HuH-7 (cell line): ENCODE data around the gene MEGF11.

Source experiments
- DNase-seq: peaks from one replicate; pipeline ENCODE4 v3.0.0; 2011; ENCODE audit warnings: low spot score

Gene MEGF11

DNA sequence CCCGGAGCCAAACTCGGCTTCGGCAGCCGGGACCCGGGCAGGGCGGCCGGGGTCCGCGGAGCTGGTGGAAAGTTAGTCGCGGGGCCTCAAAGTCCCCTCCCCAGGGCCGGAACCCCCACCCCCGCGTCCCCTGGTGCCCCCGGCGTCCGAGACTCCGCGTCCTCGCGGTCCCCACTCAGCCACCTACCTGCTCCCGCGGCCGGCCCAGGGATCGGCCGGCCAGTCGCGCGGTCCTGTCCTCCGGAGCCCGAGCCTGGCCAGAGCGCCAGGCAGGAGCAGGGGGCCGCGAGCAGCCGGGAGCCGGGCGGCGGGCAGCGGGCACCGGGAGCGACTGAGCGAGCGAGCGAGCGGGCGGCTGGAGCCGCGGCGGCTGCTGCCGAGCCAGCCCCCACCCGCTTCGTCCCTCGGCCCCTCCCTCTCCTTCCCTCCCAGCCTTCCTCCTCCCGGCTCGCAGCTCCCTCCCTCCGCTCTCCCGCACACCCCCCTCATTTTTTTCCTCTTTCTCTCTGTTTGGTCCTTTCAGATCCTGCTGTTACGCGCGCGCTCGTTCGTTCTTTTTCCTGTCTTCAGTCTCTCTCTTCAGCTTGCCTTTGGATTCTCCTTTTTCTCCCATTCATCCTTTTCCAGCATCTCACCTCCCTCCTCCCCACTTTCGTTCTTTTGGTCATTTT lies at the start of gene MEGF11:
TSS of gene MEGF11 (minus strand) at position 333 of the 671 bp plus-strand sequence. CDS start 125,347 bp downstream, outside the sequence.
- peak; percentile 64 for DNase-seq

DNA sequence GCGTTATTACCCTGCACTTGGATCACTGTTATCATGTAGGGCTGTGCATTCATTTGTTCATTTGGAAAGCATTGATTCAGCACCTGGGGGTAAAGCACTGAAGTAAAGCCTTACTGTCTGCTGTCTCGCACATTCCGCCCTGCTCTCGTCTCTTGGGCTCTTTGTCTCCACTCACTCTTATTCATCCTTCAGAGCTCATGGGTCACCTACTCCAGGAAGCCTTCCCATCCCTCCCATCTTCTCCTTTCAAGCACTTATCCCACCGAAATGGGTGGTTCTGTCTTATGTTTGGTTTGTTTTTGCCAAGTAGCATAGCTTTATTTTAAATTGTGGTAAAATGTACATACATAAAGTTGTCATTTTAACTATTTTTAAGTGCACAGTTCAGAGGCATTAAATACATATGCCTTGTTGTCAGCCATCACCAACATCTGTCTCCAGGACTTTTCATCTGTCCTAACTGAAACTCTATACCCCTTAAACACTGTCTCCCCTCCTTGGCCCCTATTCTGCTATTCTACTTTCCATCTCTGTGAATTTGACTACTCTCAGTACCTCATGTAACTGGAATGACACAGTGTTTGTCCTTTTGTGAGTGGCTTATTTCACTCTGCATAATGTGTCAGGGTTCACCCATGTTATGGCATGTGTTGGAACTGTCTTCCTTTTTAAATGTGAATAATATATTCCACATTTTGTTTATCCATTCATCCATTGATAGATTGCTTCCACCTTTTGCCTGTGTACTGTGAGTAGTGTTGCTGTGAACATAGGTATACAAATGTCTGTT lies 49.1 kb upstream of the MEGF11 start:
- DNase-seq = no peak

DNA sequence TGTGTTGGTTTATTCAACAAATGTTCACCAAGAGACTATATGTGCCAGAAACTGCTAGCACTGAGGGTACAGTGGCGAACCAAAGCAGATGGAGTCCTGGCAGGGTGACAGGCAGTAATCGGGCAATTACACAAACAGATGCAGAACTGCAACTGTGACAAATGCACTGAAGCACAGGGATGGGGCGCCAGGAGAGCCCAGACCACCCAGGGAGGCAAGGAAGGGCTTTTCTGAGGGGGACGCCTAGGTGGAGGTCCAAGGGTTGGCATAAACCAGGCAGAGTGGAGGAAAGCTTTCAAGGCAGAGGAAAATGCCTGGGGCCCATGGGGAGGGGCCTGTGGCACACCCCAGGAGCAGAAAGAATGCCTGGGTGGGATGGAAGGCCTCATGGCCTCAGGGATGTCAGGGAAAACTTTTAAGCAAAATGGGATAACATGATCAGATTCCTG lies 45.3 kb upstream of the MEGF11 start:
- no peak for DNase-seq

DNA sequence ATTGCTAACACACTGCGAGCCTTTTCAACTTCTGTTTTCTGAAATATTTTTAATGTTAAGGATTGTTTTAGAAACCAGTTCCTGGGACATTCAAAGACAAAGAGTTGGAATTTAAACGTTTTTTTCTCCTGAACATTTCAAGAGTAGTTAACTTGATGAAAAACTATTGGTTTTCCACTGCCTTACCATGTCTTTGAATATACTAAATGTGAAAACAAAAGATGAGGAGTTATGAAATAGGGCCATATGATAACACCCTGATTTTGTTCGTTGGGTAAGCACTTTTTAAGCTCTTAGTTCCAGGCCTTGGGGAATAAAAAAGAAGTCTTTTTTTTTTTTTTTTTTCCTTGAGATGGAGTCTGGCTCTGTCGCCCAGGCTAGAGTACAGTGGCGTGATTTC lies 42.6 kb upstream of the MEGF11 start:
- no peak for DNase-seq

DNA sequence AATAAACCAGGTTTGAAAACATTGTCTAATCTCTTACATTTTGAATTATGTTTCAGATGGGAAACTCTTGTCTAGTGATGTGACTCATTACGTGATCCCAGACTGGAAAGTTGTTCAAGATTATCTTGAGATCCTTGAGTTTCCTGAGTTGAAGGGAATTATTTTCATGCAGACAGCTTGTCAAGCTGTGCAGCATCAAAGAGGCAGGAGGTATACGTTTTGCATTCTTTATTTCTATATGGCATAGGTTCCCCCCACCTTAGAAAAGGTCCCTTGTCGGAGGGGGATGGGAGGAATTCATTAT lies 41.3 kb upstream of the MEGF11 start:
- no peak for DNase-seq

DNA sequence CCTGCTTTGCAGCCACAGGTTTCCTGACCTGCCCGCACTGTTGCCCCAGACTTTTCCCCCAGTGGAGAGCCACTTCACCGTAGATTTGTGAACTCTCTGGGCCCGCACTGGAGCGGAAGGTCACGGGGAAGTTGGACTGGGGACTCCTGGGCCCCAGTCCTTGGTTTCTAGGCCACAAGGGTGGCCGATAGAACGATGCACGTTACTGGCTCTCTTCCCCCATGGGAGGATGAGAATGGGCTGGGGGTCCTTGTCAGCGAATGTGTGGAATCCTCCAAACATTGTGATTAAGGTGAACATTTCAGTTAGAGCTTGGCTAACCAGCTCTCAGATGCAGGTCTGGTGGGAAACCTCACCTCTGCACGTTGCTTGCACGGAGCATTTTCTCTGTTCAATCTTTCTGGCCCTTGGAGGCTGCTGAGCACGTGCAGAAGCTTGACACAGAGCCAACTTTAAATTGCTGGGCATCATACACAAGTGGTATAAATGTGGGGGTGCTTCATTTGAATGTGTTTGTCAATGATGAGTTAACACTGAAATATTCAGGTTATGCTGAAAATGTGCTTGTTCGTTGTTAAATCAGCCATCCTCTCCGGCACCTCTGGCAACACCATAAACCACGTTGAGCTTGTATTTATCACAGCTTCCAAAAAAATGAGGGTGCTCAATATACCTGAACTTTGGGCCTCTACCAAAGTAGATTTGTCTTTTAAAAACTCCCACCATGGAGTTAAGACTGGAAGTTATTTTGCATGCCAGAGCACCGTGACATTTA lies 40.8 kb upstream of the MEGF11 start:
- DNase-seq = peak; percentile 47

DNA sequence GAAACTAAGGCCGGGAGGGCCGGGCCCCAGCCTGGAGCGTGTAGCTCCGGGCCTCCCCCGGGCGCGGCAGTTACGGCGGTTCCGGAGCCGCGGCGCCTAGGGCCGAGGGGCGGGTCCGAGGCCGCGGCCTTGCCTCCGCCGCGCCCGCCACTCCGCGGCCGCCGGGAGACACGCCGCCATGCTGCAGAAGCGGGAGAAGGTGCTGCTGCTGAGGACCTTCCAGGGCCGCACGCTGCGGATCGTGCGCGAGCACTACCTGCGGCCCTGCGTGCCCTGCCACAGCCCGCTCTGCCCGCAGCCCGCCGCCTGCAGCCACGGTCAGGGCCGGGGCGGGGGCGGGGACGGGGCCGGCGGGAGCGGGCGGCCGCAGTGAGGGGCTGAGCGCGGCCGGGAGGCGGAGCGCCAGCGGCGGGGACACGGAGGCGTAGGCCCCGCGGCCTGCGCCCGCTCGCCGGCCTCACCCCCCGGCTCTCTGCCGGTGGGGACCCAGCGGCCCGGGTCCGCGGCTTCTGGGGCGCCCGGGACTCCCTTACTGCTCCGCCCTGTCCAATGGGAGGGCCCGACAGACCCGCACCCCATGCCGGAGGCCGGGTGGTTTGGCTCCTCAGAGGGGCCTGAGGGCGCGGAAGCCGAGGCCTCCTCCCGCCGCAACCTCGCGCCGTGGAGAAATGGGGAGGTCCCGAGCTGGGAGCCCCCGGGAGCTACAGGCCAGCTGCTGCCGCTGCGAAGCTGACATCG lies 40.0 kb upstream of the MEGF11 start, which contains the start of gene DIS3L:
TSS of gene DIS3L (plus strand) at position 150 of the 738 bp plus-strand sequence. CDS start at position 179, 29 bp downstream.
- DNase-seq = peak; percentile 74

DNA sequence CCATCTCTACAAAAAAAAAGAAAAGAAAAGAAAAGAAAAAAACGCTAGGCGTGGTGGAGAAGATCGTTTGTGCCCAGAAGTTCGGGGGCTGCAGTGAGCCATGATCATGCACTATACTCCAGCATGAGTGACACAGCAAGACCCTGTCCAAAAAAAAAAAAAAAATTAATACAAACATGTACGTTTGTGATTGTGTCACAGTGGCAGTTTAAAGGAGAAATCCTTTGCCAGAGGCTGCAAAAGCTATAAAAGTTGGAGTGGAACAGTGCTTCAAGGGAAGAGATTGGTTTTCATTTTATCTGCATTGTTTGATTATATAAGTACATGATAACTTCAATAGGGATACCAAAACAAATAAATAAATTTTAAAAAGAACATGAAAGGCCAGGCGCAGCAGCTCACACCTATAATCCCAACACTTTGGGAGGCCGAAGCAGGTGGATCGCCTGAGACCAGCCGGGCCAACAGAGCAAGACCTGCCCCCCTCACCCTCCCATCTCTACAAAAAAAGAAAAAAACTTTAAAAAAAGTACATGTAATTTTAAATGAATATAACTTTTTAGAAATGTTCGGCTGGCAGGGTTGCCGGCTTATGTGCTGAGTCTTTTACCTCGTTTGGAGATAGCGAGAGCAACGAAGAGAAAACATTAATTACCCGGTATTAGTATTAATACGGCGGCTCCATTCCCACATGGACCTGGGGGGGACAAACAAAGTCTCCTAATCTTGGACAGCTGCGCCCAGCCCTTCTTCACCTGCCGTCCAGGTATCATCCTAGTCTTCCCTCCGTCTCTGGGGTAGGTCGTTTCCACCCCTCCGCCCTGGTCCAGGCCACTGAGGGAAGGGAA lies 39.2 kb upstream of the MEGF11 start:
- no peak for DNase-seq

DNA sequence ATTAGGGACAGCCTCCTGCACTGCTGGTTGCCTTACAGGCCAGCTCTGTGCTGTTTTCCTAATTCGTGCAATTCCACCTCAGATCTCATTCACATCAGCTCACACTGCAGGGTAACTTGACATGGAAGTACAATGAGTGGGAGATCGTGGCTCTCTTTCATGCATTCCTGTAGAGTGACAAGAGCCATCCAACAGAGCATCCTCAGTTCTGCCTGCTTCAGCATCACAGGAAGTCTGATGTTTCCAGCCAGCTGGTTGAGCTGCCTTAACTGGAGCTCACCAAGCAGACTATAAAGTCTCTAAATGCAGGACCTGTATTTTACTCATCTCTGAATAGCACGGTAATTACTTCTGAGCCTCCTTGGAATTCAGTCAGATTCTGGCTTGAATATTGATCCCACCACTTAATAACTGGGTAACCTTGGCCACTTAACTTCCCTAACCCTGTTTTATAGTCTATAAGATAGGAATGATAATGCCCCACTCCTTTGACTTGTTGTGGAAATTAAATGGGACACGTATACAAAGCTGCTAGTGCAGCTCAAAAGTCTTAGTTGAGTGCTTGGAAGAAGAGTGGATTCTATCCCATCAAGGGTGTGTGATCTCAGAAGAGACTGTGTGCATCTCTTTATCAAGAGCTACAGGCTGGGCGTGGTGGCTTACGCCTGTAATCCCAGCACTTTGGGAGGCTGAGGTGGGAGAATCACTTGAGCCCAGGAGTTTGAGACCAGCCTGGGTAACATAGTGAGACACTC lies 38.4 kb upstream of the MEGF11 start:
- no peak for DNase-seq

DNA sequence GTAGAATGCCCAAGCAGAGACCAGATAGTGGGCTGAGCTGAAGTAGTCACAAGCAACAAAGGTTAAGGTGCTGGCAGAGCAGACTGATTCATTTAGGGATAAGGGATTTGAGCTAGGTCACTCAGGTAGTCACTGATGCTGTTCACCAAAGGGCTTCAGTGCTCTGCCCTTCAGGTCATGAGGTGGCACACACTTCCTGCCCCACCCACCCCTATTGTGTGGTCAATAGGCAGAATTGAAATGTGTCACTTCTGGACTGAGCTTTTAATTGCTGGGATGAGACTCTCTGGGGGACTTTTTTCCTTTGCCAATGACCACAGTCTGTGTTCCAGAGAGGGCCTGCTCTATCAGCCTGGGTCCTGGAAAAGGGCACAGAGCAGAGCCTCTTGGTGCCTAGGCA lies 37.0 kb upstream of the MEGF11 start:
- no peak for DNase-seq

DNA sequence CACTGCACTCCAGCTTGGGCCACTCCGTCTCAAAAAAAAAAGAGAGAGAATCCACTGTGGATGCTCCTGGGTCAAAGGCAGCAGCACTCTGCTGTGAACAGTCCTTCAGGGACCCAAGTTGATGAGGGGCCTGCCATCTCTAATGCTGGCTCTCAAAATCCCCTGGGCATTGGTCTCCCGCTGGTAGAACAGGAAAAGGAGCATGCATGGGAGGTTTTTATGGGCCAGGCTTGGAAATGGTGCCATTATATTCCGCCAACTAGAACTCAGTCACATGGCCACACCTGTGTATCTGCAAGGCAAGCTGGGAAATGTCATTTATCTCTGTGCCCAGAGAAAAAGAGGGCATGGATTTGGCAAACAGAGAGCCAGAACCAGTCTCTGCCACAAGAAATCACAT lies 36.5 kb upstream of the MEGF11 start:
- DNase-seq = no peak

DNA sequence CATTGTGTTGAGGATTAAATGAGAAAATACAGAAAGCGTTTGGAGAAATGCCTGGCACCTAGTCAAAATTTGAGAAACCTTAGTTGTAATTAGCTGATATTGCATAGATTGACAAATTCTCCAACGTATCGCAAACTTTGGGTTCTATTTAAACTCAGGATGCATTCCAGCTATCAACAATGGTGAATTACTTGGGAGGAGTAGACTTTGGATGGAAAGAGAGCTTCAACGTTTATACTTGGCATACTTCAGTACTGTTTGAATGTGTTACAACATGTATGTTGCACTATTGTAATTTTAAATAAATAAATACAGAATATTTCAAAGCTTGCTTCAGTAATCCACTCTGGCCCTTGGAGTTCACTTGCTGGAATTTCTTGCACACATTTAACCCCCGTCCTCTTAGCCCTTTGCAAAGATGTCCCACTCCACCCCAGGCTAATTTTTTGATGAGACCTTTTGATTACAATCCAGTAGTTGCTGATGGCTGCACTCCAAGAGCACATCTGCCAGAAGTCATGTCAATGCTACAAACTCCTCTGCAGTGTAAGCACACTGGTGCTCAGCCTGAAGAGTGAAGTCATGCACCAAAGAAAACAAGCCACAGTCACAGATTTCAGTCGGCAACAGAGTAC lies 35.1 kb upstream of the MEGF11 start:
- no peak for DNase-seq

DNA sequence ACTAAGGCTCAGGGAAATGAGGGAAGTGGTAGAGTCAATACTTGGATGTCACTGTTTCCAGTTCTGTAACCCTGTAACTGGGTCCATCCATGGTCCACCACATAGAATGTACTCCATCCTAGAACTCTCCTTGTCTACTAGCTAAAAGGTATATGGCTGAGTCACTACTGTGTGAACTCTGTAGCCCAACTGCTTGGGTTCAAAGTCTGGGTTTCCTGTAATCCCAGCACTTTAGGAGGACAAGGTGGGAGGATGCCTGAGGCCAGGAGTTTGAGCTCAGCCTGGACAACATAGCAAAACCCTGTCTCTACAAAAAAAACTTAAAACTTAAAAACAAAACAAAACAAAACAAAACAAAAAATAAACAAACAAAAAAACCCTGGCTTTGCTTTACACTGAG lies 34.5 kb upstream of the MEGF11 start:
- peak; percentile 28 for DNase-seq

DNA sequence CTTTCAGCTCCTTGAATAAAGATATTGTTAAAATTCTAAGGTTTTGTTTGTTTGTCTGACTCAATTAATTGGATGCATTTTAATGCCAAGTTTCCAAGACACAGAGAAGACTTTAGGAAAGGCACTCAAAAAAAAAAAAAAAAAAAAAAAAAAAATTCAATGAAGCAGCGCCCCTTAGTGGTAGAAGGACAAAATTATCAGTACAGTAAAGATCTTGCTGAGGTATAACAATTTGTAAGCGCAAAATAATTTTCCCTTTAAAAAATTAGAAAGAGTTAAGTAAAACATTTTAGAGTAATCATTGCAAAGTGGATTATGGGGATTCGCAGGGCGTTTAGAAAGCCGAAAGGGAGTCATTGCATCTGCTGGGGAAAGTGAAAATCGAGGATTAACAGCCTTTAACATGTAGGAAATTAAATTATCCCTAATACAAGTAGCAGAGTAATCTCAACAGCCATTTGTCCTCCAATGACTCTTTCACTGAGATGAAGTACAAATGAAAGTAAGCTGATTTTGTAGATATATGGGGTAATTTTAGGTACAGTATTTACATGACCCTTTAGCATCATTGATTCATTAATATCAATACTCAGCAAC lies 34.0 kb upstream of the MEGF11 start:
- peak; percentile 35 for DNase-seq

DNA sequence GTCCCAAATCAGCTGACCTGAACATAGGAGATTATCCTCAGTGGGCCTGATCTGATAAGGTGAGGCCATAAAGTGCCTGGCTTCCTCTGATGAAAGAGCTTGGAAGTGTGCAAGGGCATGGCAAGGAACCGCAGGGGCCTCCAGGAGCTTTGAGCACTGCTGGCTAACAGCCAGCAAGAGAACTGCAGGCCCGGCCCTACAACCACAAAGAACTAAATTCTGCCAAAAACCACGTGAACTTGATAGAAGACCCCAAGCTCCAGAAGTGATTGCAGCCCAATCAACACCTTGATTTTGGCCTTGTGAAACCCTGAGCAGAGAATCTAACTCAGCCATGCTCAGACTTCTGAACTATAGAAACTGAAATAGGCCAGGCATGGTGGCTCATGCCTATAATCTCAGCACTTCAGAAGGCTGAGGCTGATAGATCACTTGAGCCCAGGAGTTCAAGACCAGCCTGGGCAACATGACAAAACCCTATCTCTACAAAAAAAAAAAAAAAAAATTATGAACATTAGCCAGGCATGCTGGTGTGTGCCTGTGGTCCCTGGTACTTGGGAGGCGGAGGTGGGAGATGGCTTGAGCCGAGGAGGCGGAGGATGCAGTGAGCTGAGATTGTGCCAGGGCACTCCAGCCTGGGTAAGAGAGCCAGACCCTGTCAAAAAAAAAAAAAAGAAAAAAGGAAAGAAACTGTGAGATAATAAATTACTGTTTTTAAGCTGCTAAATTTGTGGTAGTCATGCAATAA lies 32.2 kb upstream of the MEGF11 start:
- DNase-seq = no peak

DNA sequence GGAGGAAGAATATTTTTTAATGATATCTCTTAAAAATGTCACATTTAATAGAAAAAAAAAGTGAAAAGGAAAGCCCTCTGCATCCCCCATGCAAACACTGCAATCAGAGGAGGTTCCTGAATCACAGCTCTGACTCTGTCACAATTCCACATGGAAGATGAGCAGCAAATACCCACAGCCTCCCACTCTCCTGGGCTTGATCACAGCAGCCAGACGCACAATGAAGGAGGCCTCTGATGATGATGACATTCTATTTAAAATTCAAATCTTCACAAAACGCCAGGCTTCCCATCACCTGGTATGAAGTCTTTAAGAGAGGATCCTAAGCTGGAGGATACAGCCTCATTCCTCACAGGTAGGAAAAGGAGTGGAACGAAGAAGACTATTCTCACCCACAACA lies 30.7 kb upstream of the MEGF11 start:
- no peak for DNase-seq

DNA sequence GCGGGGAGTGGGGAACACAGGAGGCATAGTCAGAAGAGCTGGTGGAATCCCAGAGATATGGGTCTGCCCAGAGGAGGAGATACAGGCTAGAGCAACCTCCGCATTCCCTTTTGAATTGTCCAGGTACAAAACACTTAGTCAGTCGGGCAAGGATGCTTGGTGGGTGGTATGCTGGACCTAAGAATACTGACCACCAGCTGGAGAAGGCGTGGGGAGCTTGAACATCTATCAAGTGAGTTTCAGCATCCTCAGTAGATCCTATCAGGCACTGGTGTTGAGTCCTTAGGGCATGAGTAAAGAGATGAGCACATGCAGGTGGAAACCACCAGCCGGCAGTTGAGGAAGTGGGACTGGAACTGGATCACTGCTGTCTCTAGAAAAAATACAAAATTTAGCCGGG lies 25.1 kb upstream of the MEGF11 start:
- no peak for DNase-seq

DNA sequence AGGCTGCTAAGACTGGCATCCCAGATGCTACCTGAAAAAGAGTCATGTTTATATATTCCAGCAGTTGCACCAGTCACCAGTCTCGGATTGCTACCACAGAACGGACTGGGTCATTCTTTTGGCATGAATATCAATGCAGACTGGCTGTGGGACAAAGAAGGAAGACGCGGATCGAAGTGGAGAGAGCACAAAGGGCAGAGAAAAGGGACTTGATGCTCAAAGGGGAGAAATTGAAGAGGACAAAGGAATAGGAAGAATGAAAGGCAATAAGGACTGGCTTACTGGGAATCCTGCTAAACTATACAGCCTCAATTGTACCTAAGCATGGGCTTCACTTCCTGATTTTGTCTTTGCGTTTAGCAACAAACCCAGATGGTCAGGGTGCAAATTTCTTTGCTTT lies 24.5 kb upstream of the MEGF11 start:
- DNase-seq = no peak

DNA sequence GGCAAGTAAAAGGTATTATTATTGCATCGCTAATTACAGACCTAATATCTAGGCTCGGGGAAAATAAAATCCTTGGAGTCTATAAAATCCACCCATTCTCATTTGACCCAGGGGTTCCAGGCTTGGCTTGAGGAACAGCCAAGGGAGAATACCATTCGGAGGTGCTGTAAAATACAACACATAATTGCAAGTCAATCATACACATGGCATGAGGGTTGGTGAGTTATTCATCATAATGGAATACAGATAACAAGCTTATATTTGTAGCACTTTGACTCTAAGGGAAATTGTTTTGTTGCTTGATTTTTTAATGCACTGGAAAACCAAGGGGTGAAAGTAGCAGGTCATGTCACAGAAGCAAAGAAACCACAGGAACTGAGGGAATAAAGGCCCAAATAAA lies 23.0 kb upstream of the MEGF11 start:
- no peak for DNase-seq
